IPS-NIHi7 (cell line): Measurements from ENCODE around the gene RGS6.

Source experiments
- DNase-seq: peaks from one replicate; pipeline ENCODE4 v3.0.0; 2012; ENCODE audit warnings: mixed read lengths; ENCODE audit errors: extremely low spot score

RGS6 gene

DNA sequence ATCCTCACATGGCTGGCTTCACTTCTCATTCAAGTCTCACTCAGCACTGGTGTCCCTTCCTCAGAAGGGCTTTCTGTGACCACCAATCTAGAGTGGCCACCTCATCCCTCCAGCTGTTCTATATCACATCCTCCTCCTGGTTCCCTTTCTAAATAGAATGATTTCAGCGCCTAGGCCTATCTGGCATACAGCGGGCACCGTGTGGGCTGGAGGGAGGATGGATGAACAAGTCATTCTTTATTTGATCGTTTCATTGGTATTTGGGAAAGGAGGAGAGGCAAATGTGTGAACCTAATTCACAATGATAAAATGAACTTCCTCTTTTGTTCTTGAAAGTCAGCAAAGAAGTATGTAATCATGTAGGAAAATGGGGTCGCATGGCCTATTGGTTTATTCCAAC, 567.5 kb downstream of the RGS6 start:
- no peak for DNase-seq

DNA sequence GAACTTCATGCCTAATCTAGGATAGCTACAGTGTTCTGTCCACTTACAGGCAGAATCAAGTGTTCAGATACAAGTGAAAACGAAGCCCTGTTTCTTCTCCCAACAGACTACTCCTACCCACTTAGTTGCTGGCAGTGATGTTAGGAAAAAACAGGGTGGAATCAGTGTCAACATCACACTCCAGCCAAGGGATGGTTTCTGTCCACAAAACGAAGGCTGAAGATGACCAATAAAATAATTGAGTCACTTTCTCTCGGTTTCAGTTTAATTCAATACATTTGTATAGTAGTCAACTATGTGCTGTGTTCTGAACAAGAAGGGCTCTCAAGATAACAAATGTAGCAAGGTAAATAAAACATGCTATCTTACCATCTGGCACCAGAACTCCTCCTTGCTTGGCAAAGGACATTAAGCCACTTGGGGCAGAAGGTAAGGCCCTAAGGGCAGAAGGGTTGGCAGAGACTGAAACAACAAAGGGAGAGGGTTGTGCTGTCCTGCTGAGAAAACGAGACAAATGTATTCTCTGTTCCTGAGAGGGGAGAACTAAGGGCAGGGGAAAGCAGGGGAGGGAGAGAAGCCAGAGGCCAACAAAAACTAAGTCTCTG, 568.1 kb downstream of the RGS6 start:
- no peak for DNase-seq

DNA sequence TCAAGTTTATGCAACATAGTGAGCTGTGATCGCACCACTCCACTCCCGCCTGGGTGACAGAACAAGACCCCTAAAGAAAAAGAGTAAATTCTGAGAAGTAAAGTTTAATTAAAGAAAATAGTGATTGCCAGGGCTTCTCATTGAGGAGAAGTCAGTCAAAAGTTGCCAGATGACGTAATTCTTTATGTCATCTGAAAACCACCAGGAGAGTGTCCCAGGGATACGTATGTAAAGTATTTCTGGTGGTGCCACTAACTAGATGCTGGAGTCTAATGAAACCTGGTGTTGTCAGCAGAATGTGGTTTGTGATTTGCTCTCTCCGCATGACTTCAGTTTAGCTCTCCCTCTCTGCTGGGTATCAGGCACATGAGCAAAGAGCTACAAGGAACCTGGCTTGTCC, 569.2 kb downstream of the RGS6 start:
- DNase-seq: no peak

DNA sequence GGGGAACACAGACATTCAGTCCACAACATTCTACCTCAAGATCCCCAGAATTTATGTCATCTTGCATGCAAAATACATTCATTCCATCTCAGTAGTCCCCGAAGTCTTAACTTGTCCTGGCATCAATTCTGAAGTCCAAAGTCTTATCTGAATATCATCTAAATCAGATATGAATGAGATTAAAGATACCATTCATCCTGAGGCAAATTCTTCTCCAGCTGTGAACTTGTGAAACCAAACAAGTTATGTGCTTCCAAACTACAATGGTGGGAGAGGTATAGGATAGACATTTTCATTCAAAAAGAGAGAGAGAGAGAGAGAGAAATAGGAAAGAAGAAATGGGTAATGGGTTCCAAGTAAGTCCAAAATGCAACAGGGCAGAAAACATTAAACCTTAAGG, 571.0 kb downstream of the RGS6 start:
- no peak for DNase-seq

DNA sequence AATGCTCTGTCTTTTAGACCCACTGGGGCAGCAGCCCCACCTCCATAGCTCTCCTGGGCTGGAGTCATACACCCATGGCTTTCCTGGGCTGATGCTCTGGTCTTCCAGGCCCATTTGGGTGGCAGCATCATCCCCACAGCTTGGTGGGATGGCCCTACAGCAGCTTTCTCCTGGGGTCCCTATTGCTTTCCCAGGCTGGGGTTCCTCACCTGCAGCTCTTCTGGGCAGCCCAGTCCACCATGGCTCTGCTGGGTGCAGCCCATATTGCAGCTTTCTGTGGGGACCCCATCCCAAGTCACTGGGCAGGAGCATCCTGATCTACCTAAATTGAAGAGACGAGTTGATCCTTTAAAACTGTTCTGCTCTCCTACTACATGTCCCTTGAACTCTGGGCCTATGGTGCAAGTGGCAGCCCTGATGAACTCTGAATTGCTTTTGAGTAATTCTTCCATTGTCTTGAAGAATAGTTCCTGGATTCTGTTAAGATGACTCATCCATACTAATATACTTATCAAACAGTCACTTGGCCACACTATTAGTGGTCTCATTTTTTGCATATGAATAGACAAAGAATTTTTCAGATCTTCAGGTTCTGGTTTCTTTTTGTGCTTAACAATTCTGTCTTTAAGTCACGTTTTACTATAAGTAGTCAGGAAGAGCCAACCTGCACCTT, 571.6 kb downstream of the RGS6 start:
- DNase-seq: no peak

DNA sequence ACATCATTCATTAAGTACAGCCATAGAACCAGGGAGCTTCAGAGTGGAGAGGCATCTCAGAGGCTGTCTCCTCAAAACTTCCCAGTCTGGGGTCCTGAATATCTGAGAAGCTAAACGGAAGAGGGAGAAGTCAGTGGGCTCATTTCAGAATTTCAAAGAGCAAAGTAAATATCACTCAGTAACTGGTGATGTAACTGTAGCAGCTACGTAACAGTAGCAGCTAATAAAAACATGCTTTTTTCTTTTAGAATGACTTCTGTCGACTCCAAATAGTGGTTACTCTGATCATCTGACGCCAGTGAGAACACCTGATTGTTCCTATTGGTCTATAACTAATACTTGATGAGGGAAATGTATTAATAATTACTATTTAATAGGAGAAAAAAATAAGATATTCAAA, 578.3 kb downstream of the RGS6 start:
- DNase-seq: no peak

DNA sequence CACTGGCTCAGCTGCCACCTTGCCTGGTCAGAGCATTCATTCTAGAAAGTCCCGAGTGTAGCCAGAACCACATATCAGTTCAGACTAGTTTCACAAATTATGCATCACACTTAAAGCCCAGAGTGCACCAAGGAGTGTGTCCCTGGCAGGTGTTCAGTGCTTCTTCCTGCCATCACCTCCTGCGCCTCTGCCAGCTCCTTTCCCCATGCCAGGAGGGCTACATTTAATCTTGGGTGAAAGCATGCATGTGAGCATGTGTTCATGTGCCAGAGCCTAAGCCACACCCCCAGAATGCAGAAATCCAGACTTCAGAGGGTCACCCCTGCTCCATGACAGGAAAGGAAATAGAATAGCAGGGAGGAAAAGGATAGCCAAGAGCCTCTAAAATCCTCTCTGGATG, 580.1 kb downstream of the RGS6 start:
- DNase-seq: no peak

DNA sequence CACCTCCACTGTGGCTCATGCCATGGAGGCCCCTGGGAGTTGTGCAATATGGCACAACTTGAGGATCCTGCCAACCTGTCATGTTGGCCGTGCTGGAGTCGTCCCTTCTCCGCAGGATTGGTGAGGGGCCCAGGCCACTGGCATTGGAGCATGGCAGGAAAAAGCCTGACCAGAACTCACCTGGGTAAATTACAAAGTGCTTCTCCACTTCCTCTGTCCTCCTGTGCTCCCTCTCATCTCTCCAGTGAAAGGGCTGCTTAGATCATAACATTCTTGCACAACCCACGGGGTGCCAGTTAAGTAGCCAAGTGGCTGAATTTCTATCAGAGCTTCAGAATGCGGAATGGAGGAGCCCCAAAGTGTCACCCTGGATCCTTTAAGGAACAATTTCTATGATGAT, 580.7 kb downstream of the RGS6 start:
- DNase-seq: no peak

DNA sequence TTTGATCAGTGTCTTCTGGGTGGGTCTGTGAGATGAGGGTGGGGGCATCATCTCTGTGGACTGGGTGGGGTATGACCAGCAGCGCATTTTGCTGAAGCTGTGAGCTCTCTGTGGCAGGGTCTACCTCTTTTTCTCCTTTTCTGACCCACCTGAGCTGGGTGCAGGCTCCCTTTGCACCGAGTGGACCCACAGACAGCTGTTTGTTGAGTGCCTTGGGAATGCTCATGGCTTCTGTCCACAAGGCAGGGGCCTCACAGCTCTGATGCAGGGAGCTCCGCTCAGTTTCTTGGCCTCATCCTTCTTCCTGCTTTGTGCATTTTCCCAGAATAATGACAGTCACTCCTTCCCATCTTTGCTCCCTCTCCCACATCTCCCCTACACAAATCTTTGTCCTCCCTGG, 581.1 kb downstream of the RGS6 start:
- DNase-seq: no peak

DNA sequence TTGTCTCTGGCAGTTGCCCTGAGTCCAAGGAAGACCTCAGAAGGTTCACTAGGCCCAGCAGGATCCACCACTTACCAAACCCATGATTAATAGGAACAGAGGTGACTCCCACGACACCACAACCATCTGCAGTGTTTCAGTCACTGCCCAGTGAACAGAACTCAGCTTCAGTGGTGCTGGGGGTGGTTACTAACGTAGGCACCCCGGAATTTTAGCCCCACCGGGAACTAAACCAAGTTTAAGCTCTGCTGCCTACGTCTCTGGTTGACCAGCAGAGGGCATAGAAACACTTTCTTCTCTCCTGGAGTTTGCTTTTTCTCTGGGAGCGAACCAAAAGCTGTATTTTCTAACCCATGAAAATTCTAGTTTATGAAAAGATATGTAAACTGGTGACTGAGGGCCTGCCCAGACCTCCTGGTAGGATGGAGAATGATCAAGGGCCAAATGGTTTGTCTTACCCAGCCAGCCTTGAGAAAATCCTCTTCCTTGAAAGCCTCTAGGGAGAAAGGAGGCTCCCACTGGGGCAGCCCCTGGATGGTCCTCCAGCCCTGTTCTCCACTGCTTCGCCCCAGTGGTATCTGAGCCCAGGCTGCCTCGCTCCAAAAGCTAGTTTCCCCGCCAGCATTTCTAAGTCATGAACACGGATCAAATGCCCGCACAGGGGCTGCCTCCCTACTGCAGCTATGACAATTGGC, 581.9 kb downstream of the RGS6 start:
- peak; percentile 62 for DNase-seq

DNA sequence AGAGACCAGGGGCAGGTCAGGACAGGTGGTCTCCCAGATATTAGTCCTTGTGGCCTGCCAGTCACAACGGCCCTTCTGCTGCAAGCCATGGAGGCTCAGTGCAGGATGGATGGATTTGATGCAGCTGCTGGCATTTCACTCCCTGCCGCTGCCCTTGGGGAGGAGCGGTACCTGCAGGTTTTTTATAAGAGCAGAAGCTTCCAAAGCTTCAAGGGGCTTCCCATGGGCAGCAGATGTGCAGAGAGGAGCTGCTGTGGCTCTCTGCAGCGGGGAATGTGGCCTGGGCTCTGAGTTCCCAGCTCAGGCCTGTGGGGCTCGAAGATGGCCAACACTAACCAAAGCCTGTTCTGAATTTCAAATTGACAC, 582.4 kb downstream of the RGS6 start:
- DNase-seq: no peak

DNA sequence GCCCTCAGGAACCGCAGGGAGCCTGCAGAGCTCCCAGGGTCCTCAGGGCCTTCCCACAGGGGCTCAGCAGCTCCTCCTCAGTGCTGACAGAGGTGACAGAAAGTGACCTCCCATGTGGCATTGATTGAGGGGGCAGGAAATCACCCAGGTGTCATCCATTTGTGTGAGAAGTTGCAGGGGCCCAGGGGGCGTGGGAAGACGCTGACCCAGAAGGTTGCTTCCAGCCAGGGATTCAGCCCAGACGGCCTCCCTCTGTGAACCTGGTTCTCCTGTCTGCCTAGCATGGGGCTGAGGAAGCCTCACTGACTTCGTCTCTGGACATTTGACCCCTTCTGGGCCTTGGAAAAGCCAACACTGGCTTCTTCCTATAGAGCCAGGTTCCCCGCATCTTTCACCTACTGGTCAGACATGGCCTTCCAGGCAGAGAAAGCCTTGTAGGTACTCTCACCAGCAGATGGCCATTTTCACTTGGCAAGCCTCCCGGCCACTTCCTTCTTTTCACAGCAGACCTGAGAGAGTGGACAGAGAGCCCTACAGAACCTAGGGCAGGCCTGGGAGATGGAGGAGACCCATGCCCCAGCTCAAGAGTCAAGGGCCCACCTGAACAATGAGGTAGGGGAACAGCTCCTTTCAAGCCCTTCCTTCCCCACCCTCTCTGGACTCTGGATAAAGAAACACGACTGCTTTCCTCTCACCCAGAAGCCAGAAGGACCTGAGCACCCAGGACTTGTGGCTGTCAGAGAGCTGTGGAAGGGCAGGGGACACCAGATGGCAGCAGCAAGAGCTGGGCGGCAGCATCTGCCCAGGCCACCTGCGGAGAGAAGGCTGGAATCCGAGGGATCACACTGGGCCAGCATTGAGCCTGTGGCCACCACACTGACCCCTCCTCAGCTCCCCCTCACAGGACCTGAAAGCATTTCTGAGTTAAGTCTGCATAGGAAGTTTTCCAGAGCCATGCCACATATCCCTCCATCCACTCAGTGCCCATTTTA, 583.8 kb downstream of the RGS6 start:
- DNase-seq: no peak

DNA sequence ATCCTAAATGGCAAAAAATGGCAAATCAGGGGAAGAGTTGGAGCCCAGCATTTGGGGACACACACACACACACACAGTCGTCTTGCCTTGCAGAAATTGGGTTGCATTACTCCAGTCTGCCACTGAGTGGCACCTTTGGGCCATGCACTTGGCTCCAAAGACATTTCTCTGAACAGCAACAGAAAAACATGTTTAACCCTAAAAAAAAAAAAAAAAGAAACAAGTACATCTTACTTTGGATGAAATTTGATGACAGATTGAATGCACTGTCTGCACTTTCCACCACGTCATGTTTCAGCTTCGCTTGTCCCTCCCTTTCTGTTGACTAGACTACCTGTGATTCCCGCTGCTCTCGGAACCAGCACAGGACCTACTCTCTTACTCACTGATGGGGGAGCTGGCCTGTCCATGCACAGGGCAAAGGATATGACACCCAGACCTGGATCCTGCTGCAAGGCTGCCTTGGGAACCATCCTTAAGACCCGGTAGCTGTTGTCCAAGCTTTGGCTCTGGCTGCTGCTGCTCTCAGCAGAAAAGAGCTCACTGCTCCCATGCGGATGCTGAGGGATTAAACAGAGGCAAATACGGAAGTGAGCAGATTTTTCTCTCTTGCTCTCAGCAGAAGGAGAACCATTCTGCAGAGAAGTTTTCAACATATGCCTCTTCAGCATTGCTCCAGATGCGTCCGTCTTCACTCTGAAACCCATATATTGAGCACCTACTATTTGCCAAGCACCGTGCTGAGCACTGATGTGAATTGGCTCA, 584.9 kb downstream of the RGS6 start:
- peak; percentile 66 for DNase-seq

DNA sequence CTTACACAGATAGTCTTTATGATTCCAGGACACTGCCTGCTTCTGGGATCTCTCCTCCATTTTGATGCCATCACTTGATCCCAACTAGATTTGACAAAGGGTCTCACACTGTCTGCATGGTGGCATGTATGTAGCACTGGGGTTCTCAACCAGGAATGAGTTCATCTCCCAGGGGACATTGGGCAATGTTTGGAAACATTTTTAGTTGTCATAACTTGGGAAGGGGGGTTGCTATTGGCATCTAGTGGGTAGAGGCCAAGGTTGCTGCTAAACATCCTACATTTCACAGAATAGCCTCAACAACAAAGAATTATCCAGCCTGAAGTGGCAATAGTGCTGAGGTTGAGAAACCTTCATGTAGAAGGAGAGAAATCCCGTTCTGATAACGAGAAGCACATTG, 585.5 kb downstream of the RGS6 start:
- DNase-seq: no peak

DNA sequence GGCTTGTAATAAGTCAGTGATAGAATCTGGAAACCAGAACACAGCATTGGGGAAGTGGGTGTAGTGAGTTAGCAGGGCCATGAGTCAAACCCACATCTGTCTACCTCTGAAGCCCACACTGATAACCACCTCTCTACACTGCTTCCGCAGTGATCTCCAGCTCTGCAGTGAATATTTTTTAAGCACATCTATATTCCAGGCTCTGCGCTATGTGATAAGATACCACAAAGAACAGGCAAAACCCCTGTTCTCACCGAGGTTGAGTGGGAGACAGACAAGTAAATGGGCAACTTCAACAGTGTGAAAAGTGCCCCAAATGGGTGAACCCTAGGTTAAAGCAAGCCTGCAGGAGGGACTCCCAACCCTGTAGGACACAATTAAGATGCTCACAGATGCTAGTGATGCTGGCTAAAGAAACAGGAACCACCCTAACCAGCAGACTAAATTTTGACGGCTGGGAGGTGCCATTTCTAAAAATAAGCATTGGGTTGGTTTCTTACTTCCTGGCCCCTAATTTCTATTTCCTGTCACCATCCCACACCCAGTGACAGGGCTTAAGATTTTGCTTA, 586.7 kb downstream of the RGS6 start:
- no peak for DNase-seq

DNA sequence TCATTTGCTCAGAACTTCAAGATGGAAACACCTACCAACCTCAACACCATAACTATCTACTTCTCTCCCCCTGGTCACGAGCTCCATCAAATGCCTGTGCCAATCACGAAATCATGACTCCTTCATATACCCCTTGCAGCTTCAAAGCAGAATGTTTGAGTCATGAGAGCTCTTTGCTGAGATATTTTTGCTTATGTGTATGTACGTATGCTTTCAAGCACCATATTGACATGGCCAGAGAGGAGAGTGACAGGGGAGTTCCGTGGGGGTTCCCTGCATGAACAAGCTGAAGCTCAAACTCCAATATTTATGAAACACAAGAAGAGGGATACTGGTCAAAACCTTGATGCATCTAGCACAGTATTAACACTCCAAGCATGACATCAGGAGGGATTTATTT, 587.3 kb downstream of the RGS6 start:
- no peak for DNase-seq

DNA sequence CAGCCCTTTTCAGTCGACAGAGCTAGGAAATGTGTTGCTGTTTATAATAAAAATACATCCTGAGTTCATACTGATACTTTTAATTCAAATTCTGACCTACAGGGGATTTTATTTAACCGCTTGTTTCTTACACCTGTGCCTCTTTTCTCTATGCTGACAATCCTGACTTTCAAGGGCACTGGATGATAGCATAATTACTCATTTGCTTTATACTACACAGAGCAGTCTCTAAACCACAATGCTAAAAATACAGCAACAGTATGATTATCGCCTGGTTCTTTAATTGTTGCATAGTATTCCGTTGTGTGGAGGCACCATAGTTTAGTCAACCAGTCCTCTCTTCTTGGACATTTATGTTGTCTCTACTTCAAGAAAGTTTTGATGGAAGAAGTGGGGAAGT, 588.8 kb downstream of the RGS6 start:
- DNase-seq: no peak

DNA sequence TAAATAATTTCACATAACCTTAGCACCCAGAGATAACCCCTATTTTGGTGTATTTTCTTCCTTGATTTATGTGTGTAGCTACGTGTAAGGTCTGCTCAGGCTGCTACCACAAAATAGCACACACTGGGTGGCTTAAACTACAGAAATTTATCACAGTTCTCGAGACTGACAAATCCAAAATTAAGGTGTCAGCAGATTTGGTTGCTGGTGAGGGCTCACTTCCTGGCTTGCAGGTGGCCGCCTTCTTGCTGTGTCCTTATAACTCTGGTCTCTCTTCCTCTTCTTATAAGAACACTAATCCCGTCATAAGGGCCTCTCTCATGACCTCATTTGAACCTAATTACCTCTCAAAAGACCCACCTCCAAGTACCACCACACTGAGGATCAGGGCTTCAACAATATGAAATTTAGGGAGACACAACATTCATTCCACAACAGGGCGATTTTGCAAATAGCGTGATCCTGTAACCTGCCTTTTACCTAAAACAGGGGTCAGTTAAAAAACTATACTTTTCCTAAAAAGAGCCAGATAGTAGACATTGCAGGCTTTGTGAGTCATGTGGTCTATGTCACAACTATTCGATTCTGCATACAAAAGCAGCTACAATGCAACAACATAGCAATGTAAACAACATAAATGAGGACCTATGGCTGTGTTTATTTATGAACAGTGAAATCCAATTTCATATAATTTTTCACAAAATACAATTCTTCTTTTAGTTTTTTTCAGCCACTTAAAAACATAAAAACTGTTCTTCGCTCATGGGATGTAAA, 589.9 kb downstream of the RGS6 start:
- DNase-seq: no peak

DNA sequence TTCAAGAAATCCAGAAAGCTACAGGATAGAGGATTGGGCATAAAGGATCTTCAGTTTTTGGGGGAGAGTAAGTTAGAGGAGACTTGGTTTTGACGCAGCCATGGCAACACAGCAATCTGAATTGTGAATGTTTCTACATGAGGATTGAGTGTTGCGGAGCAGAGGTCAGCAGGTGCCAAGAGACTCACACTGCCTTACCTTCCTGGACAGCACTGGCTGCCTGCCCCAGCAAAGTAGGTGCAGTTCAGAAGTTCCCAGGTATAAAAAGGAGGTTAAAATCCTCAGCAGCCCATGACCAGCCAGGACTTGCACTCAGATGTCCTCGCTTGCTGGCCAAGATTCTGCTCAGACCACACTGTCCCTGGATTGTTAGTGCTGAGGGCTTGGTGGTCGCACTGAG, 590.6 kb downstream of the RGS6 start:
- DNase-seq: no peak
